Nephron (organoid): ENCODE results near the gene THADA.
A peak's percentile ranks its signal among the peaks of the same experiment; 100 is the strongest.

Source experiments
- H3K27ac Mint-ChIP-seq, 3 experiments: 2 replicates each; pipeline ENCODE4 v1.8.0; 2020; ENCODE audit warnings: mixed read lengths in 3 of 3, mild to moderate bottlenecking in 2 of 3, moderate library complexity in 1 of 3
- H3K27me3 Mint-ChIP-seq: 2 replicates; pipeline ENCODE4 v1.8.0; 2021; ENCODE audit warnings: low read depth, mild to moderate bottlenecking, moderate library complexity, mixed read lengths
- H3K36me3 Mint-ChIP-seq: 2 replicates; pipeline ENCODE4 v1.8.0; 2020; ENCODE audit warnings: low read depth, mixed read lengths
- H3K4me1 Mint-ChIP-seq: 2 replicates; pipeline ENCODE4 v1.8.0; 2020; ENCODE audit warnings: mixed read lengths
- H3K4me3 Mint-ChIP-seq, 3 experiments: 2 replicates each; pipeline ENCODE4 v1.8.0; 2020; ENCODE audit warnings: mild to moderate bottlenecking in 3 of 3, mixed read lengths in 3 of 3, moderate library complexity in 2 of 3
- H3K9me3 Mint-ChIP-seq: 2 replicates; pipeline ENCODE4 v1.8.0; 2020; ENCODE audit warnings: mixed read lengths
- CTCF ChIP-seq, 3 experiments: fragments of 200-600 bp; sonication (generic); IDR thresholded peaks; one replicate each; pipeline ENCODE4 v1.5.0; 2021; ENCODE audit warnings: antibody characterized with exemption in 3 of 3; ENCODE audit not compliant: unreplicated experiment in 3 of 3

Gene THADA

GRCh38 chr2:43426305-43427031, 169.4 kb downstream of the THADA start:
- TF ChIP-seq CTCF (IDR thresholded peaks at IDR 0.05; ENCODE audit: unreplicated experiment in 3 of 3): no peak
- Mint-ChIP-seq H3K27me3 (no peaks in the 10 kb centered on the region), H3K36me3 (peaks cover 14% of the 10 kb centered on the region), H3K9me3 (no peaks in the 10 kb centered on the region), H3K4me1 (peaks cover 38% of the 10 kb centered on the region), H3K4me3 (peak overlapping the region in 1 of 3 experiments; percentile 27), H3K27ac (peak overlapping the region; percentile 95 to 98 (median 96))

GRCh38 chr2:43425659-43426058, 170.2 kb downstream of the THADA start:
- no peak for TF ChIP-seq CTCF (IDR thresholded peaks at IDR 0.05; ENCODE audit: unreplicated experiment in 3 of 3)

GRCh38 chr2:43424262-43425207, 171.3 kb downstream of the THADA start:
- Mint-ChIP-seq H3K4me1 (peaks cover 54% of the 10 kb centered on the region), H3K4me3 (peak overlapping the region in 1 of 3 experiments; percentile 1), H3K27ac (peak overlapping the region; percentile 72 to 81 (median 78)), H3K9me3 (no peaks in the 10 kb centered on the region), H3K27me3 (no peaks in the 10 kb centered on the region), H3K36me3 (peaks cover 11% of the 10 kb centered on the region)
- TF ChIP-seq CTCF (IDR thresholded peaks at IDR 0.05; ENCODE audit: unreplicated experiment in 3 of 3): no peak

More at GRCh38 chr2:43425659-43426058, 170.2 kb downstream of the THADA start:
- peaks cover 11% of the 10 kb centered on the region for H3K36me3 Mint-ChIP-seq
- H3K9me3 Mint-ChIP-seq: no peaks in the 10 kb centered on the region
- peak overlapping the region; percentile 72 to 81 (median 78) for H3K27ac Mint-ChIP-seq
- H3K4me3 Mint-ChIP-seq: no peak overlapping the region
- no peaks in the 10 kb centered on the region for H3K27me3 Mint-ChIP-seq
- peaks cover 44% of the 10 kb centered on the region for H3K4me1 Mint-ChIP-seq

GRCh38 chr2:43423941-43424261, 171.9 kb downstream of the THADA start:
- peak overlapping the region; percentile 72 to 81 (median 78) for H3K27ac Mint-ChIP-seq
- H3K4me3 Mint-ChIP-seq: no peak overlapping the region

GRCh38 chr2:43421194-43421593, 174.6 kb downstream of the THADA start:
- Mint-ChIP-seq H3K27ac (peak overlapping the region; percentile 76 to 94 (median 83)), H3K4me1 (peaks cover 71% of the 10 kb centered on the region), H3K27me3 (no peaks in the 10 kb centered on the region), H3K36me3 (no peaks in the 10 kb centered on the region), H3K4me3 (no peak overlapping the region), H3K9me3 (no peaks in the 10 kb centered on the region)
- TF ChIP-seq CTCF (IDR thresholded peaks at IDR 0.05; ENCODE audit: unreplicated experiment in 3 of 3): no peak

More at GRCh38 chr2:43423941-43424261, 171.9 kb downstream of the THADA start:
- no peaks in the 10 kb centered on the region for H3K27me3 Mint-ChIP-seq
- no peaks in the 10 kb centered on the region for H3K9me3 Mint-ChIP-seq
- H3K36me3 Mint-ChIP-seq: peaks cover 11% of the 10 kb centered on the region
- no peak for TF ChIP-seq CTCF (IDR thresholded peaks at IDR 0.05; ENCODE audit: unreplicated experiment in 3 of 3)
- H3K4me1 Mint-ChIP-seq: peaks cover 59% of the 10 kb centered on the region
